HEK293 (cell line): Measurements from ENCODE around the gene HS3ST3A1.

ENCODE experiments used
- CTCF ChIA-PET: fragments of 350-600 bp; formaldehyde crosslinking; extraction: SDS; loops from one replicate; lab custom pipeline; 2021; ENCODE audit warnings: antibody characterized with exemption; lab: Yijun Ruan, JAX
- POLR2A ChIA-PET: fragments of 300-600 bp; formaldehyde crosslinking; extraction: SDS; loops from one replicate; lab custom pipeline; 2020; ENCODE audit warnings: antibody characterized with exemption, inconsistent platforms; lab: Yijun Ruan, JAX
- H3K27ac ChIP-seq: fragments of 200-500 bp; sonication (Bioruptor generic); 2 replicates; pipeline ENCODE4 v1.5.1; 2014; ENCODE audit warnings: low read depth, low read length, control low read depth, inconsistent platforms; ENCODE audit errors: extremely low read depth
- H3K36me3 ChIP-seq, 2 experiments: fragments of 200-500 bp in 1 of 2; sonication (Bioruptor generic) in 1 of 2; 1 replicate in 1 of 2; 2 replicates in 1 of 2; pipeline ENCODE4 v1.5.1; 2014 to 2017; ENCODE audit warnings: inconsistent platforms in 2 of 2, low read length in 2 of 2; ENCODE audit not compliant: control insufficient read depth in 2 of 2, insufficient read depth in 1 of 2
- H3K4me1 ChIP-seq: fragments of 200-500 bp; sonication (Bioruptor generic); 2 replicates; pipeline ENCODE4 v1.5.1; 2014; ENCODE audit warnings: mild to moderate bottlenecking, low read length, inconsistent platforms; ENCODE audit not compliant: control insufficient read depth, insufficient read depth
- H3K4me3 ChIP-seq: 2 replicates; pipeline ENCODE4 v1.5.1; 2011; ENCODE audit warnings: low read depth, mild to moderate bottlenecking, control low read depth, low read length, moderate library complexity
- H3K9me3 ChIP-seq: fragments of 200-500 bp; sonication (Bioruptor generic); 2 replicates; pipeline ENCODE4 v1.5.1; 2014; ENCODE audit warnings: low read depth, low read length, inconsistent platforms; ENCODE audit not compliant: control insufficient read depth, insufficient read depth
- REPIN1 ChIP-seq: fragments of 450-650 bp; formaldehyde crosslinking; IDR thresholded peaks from 2 replicates; pipeline ENCODE4 v1.5.1; 2017; ENCODE audit warnings: missing biosample characterization, missing genetic modification characterization, low read depth
- SP7 ChIP-seq: fragments of 450-650 bp; formaldehyde crosslinking; IDR thresholded peaks from 2 replicates; pipeline ENCODE4 v1.5.1; 2016; ENCODE audit warnings: missing biosample characterization, missing genetic modification characterization
- ZNF155 ChIP-seq: fragments of 450-650 bp; formaldehyde crosslinking; IDR thresholded peaks from 2 replicates; pipeline ENCODE4 v1.5.1; 2016; ENCODE audit warnings: missing biosample characterization, missing genetic modification characterization
- ZNF174 ChIP-seq: fragments of 450-650 bp; formaldehyde crosslinking; IDR thresholded peaks from 2 replicates; pipeline ENCODE4 v1.5.0; 2017; ENCODE audit warnings: missing biosample characterization, mild to moderate bottlenecking, missing genetic modification characterization
- ZNF214 ChIP-seq: fragments of 450-650 bp; formaldehyde crosslinking; IDR thresholded peaks from 2 replicates; pipeline ENCODE4 v1.5.1; 2017; ENCODE audit warnings: missing biosample characterization, mild to moderate bottlenecking, missing genetic modification characterization, borderline replicate concordance
- ZNF221 ChIP-seq: fragments of 450-650 bp; formaldehyde crosslinking; IDR thresholded peaks from 2 replicates; pipeline ENCODE4 v1.5.1; 2017; ENCODE audit warnings: missing biosample characterization, missing genetic modification characterization, borderline replicate concordance
- ZNF24 ChIP-seq: fragments of 450-650 bp; formaldehyde crosslinking; IDR thresholded peaks from 2 replicates; pipeline ENCODE4 v1.5.1; 2016; ENCODE audit warnings: missing biosample characterization, missing genetic modification characterization
- ZNF335 ChIP-seq: fragments of 450-650 bp; formaldehyde crosslinking; conservative IDR thresholded peaks from 2 replicates; pipeline ENCODE4 v1.5.1; 2016; ENCODE audit warnings: missing biosample characterization, missing genetic modification characterization
- ZNF501 ChIP-seq: fragments of 450-650 bp; formaldehyde crosslinking; IDR thresholded peaks from 2 replicates; pipeline ENCODE4 v1.5.1; 2016; ENCODE audit warnings: missing biosample characterization, missing genetic modification characterization
- ZNF776 ChIP-seq: fragments of 450-650 bp; formaldehyde crosslinking; IDR thresholded peaks from 2 replicates; pipeline ENCODE4 v1.5.0; 2017; ENCODE audit warnings: missing biosample characterization, missing genetic modification characterization, borderline replicate concordance
- TF ChIP-seq, protein P1 (sequence below): fragments of 450-650 bp; formaldehyde crosslinking; IDR thresholded peaks from 2 replicates; pipeline ENCODE4 v1.5.1; 2016; ENCODE audit warnings: missing biosample characterization, missing genetic modification characterization
- TF ChIP-seq, protein P2 (sequence below): fragments of 450-650 bp; formaldehyde crosslinking; IDR thresholded peaks from 2 replicates; pipeline ENCODE4 v1.5.1; 2016; ENCODE audit warnings: missing biosample characterization, missing genetic modification characterization
- TF ChIP-seq, protein P3 (sequence below): fragments of 450-650 bp; formaldehyde crosslinking; IDR thresholded peaks from 2 replicates; pipeline ENCODE4 v1.5.1; 2016; ENCODE audit warnings: missing biosample characterization, missing genetic modification characterization
- TF ChIP-seq, protein P4 (sequence below): fragments of 450-650 bp; formaldehyde crosslinking; IDR thresholded peaks from 2 replicates; pipeline ENCODE4 v1.5.1; 2016; ENCODE audit warnings: missing biosample characterization, missing genetic modification characterization
- TF ChIP-seq, protein P5 (sequence below): fragments of 450-650 bp; formaldehyde crosslinking; IDR thresholded peaks from 2 replicates; pipeline ENCODE4 v1.5.1; 2016; ENCODE audit warnings: missing biosample characterization, missing genetic modification characterization
- TF ChIP-seq, protein P6 (sequence below): fragments of 450-650 bp; formaldehyde crosslinking; IDR thresholded peaks from 2 replicates; pipeline ENCODE4 v1.5.1; 2016; ENCODE audit warnings: missing biosample characterization, missing genetic modification characterization

HS3ST3A1 gene

DNA sequence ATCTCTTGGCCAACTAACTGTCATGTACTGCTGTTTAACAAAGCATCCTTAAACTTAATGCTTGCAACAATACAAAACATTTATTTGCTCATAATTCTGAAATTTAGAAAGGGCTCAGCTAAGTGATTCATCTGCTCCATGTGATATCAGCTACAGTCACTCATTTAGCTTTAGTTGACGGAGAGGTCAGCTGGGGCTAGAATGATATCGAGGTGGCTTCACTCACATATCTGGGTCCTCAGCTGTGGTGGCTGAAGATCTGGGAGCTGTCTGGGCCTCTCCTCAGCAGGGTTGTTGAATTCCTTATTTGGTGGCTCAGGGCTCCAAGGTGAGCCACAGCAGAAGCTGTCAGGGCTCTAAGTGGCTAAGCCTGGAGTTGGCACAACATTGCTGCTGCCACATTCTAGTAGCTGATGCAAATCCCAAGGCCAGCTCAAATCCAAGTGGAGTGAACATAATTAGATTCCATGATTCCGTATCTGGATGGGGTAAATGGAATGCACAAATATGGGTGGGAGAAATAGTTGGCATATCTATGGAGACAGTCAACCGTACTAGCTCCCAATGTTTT is 62.8 kb downstream of the HS3ST3A1 start:
- CTCF ChIA-PET: no interaction called here
- POLR2A ChIA-PET: no interaction called here
- Histone ChIP-seq H3K4me3 (no peak overlapping the region), H3K4me1 (peaks cover 14% of the 10 kb centered on the region), H3K9me3 (no peaks in the 10 kb centered on the region), H3K27ac (no peak overlapping the region), H3K36me3 (peaks cover 0 to 19% of the 10 kb centered on the region in 2 experiments; a peak in 1 of 3 replicates)
- TF ChIP-seq, protein P1, sequence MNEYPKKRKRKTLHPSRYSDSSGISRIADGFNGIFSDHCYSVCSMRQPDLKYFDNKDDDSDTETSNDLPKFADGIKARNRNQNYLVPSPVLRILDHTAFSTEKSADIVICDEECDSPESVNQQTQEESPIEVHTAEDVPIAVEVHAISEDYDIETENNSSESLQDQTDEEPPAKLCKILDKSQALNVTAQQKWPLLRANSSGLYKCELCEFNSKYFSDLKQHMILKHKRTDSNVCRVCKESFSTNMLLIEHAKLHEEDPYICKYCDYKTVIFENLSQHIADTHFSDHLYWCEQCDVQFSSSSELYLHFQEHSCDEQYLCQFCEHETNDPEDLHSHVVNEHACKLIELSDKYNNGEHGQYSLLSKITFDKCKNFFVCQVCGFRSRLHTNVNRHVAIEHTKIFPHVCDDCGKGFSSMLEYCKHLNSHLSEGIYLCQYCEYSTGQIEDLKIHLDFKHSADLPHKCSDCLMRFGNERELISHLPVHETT (tag by site-specific recombination): no peak
- TF ChIP-seq ZNF335 (tag by site-specific recombination) (no peak), ZNF174 (no peak), REPIN1 (tag by site-specific recombination) (no peak), ZNF214 (tag by site-specific recombination) (no peak), ZNF221 (tag by site-specific recombination) (no peak), SP7 (tag by site-specific recombination) (no peak)
- TF ChIP-seq, protein P2, sequence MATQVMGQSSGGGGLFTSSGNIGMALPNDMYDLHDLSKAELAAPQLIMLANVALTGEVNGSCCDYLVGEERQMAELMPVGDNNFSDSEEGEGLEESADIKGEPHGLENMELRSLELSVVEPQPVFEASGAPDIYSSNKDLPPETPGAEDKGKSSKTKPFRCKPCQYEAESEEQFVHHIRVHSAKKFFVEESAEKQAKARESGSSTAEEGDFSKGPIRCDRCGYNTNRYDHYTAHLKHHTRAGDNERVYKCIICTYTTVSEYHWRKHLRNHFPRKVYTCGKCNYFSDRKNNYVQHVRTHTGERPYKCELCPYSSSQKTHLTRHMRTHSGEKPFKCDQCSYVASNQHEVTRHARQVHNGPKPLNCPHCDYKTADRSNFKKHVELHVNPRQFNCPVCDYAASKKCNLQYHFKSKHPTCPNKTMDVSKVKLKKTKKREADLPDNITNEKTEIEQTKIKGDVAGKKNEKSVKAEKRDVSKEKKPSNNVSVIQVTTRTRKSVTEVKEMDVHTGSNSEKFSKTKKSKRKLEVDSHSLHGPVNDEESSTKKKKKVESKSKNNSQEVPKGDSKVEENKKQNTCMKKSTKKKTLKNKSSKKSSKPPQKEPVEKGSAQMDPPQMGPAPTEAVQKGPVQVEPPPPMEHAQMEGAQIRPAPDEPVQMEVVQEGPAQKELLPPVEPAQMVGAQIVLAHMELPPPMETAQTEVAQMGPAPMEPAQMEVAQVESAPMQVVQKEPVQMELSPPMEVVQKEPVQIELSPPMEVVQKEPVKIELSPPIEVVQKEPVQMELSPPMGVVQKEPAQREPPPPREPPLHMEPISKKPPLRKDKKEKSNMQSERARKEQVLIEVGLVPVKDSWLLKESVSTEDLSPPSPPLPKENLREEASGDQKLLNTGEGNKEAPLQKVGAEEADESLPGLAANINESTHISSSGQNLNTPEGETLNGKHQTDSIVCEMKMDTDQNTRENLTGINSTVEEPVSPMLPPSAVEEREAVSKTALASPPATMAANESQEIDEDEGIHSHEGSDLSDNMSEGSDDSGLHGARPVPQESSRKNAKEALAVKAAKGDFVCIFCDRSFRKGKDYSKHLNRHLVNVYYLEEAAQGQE (tag by site-specific recombination): no peak

DNA sequence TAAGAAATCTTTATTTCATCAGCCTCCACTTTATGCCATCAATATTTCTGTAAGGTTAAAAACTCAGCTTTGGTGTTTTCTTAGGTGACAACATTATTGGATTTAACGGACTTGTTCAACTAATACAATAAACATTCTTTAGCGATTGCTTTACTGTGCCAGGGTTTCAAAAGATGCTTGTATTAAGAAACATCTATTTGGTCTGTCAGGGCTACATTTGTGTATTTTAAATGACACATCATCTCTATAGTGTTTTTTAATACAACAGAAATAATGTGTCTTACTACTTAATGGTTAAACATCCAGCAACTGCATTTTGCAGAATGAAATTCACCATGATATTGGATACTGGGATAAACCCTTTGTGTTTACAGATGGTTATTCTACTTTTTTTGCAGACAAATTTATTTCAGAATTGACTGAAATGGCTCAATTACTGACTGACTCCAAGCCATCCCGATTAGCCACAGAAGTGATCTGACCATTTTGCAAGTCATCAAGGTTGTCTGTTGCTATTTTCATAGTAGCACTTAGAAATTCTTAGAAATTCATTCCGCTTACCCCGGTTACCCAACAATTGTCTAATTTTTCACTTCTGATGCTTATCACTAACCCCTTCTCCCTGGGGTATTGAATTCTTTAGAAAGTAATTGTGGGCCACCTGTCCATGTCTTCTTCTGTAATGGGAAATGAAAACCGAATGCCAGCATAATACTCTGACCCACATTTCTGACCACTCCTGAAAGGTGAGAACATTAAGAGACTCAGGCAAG is 63.7 kb downstream of the HS3ST3A1 start:
- H3K4me1 ChIP-seq: peaks cover 14% of the 10 kb centered on the region
- no peak overlapping the region for H3K27ac ChIP-seq
- H3K4me3 ChIP-seq: no peak overlapping the region
- H3K36me3 ChIP-seq: peaks cover 0 to 19% of the 10 kb centered on the region in 2 experiments; a peak in 1 of 3 replicates
- POLR2A ChIA-PET: no interaction called here
- no peak for TF ChIP-seq ZNF776
- TF ChIP-seq, protein P3, sequence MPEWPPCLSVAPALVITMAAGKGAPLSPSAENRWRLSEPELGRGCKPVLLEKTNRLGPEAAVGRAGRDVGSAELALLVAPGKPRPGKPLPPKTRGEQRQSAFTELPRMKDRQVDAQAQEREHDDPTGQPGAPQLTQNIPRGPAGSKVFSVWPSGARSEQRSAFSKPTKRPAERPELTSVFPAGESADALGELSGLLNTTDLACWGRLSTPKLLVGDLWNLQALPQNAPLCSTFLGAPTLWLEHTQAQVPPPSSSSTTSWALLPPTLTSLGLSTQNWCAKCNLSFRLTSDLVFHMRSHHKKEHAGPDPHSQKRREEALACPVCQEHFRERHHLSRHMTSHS (tag by site-specific recombination): no peak
- TF ChIP-seq, protein P4, sequence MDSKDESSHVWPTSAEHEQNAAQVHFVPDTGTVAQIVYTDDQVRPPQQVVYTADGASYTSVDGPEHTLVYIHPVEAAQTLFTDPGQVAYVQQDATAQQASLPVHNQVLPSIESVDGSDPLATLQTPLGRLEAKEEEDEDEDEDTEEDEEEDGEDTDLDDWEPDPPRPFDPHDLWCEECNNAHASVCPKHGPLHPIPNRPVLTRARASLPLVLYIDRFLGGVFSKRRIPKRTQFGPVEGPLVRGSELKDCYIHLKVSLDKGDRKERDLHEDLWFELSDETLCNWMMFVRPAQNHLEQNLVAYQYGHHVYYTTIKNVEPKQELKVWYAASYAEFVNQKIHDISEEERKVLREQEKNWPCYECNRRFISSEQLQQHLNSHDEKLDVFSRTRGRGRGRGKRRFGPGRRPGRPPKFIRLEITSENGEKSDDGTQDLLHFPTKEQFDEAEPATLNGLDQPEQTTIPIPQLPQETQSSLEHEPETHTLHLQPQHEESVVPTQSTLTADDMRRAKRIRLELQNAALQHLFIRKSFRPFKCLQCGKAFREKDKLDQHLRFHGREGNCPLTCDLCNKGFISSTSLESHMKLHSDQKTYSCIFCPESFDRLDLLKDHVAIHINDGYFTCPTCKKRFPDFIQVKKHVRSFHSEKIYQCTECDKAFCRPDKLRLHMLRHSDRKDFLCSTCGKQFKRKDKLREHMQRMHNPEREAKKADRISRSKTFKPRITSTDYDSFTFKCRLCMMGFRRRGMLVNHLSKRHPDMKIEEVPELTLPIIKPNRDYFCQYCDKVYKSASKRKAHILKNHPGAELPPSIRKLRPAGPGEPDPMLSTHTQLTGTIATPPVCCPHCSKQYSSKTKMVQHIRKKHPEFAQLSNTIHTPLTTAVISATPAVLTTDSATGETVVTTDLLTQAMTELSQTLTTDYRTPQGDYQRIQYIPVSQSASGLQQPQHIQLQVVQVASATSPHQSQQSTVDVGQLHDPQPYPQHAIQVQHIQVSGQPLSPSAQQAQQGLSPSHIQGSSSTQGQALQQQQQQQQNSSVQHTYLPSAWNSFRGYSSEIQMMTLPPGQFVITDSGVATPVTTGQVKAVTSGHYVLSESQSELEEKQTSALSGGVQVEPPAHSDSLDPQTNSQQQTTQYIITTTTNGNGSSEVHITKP (tag by site-specific recombination): no peak
- TF ChIP-seq, protein P5, sequence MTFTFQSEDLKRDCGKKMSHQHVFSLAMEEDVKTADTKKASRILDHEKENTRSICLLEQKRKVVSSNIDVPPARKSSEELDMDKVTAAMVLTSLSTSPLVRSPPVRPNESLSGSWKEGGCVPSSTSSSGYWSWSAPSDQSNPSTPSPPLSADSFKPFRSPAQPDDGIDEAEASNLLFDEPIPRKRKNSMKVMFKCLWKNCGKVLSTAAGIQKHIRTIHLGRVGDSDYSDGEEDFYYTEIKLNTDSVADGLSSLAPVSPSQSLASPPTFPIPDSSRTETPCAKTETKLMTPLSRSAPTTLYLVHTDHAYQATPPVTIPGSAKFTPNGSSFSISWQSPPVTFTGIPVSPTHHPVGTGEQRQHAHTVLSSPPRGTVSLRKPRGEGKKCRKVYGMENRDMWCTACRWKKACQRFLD (tag by site-specific recombination): no peak
- TF ChIP-seq, protein P6, sequence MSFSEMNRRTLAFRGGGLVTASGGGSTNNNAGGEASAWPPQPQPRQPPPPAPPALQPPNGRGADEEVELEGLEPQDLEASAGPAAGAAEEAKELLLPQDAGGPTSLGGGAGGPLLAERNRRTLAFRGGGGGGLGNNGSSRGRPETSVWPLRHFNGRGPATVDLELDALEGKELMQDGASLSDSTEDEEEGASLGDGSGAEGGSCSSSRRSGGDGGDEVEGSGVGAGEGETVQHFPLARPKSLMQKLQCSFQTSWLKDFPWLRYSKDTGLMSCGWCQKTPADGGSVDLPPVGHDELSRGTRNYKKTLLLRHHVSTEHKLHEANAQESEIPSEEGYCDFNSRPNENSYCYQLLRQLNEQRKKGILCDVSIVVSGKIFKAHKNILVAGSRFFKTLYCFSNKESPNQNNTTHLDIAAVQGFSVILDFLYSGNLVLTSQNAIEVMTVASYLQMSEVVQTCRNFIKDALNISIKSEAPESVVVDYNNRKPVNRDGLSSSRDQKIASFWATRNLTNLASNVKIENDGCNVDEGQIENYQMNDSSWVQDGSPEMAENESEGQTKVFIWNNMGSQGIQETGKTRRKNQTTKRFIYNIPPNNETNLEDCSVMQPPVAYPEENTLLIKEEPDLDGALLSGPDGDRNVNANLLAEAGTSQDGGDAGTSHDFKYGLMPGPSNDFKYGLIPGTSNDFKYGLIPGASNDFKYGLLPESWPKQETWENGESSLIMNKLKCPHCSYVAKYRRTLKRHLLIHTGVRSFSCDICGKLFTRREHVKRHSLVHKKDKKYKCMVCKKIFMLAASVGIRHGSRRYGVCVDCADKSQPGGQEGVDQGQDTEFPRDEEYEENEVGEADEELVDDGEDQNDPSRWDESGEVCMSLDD (tag by site-specific recombination): no peak
- TF ChIP-seq ZNF24 (tag by site-specific recombination): no peak
- TF ChIP-seq ZNF155: no peak
- no peak for TF ChIP-seq ZNF501
- H3K9me3 ChIP-seq: no peaks in the 10 kb centered on the region
- CTCF ChIA-PET: interaction anchor here (0.6 to 1.2 kb wide), 2 partner anchors 141 to 506 kb away, joined by 4 read pairs; no protein-coding TSS in a partner anchor
